Limb (tissue), 2 donors: ENCODE measurements around the gene C14orf93.
"Not testable (repeated sequence)": the region's sequence is repeated elsewhere in the genome, so short reads cannot be mapped to it uniquely, and the experiment has no call there.

Experiments
- DNase-seq, 2 donors: peaks; one replicate each; pipeline ENCODE4 v3.0.0-alpha.2; 2016; ENCODE audit errors: extremely low spot score in 2 of 2

Gene C14orf93

DNA sequence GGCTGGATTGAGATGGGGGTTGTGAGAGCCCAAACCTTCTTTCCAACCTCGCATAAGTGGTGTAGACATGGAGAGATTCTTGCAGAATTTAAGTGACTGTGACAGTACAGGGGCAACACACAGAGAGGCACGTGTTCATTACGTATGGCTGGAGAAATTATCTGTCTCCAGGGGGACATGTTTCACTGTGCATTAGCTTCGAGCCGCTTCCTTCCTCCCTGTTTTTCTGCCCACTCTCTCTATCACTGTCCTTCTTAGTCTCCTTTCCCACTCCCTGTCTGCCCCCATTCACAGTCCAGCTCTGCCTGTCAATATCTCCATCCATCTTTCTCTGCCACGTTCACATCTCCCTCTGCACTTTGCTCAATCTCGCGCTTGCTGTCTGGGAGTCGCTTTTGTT lies 11.5 kb upstream of the C14orf93 start:
- no peak for DNase-seq

DNA sequence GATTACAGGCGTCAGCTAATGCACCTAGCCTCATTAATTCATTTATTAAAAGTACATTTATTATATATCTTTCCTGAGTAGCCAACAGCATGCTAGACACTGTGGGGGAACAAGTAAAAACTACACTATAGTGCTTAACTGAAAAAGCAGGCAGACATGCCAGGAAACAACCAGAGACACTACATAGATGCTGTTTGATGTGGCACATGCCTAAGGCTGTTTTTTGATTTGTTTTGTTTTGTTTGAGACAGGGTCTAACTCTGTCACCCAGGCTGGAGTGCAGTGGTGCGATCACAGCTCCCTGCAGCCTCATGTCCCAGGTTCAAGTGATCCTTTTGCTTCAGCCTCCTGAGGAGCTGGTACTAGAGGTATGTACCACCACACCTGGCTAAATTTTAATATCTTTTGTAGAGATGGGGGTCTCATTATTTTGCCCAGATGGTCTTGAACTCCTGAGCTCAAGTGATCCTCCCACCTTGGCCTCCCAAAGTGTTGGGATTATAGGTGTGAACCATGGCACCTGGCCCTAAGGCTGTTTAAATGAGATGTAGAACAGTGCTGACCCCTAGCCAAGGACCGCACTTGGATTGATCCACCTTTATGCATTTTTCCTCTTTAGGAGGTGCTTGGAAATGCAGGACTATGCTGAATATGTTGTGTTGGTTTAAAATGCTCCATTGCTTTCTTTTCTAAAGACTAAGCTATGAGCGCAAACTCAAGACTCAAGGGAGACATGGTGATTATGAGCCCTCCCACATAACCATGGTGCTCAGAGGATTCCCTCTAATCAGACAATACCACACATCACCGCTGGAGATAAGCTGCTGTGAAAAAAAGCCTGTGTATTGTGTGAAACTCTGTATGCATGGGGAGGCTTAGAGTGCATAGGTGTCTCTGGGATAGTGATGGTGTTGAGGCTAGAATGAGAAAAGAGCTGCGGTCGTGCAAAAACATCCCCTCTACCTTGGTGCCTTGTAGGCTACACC lies 10.5 kb upstream of the C14orf93 start:
- DNase-seq, result no peak

DNA sequence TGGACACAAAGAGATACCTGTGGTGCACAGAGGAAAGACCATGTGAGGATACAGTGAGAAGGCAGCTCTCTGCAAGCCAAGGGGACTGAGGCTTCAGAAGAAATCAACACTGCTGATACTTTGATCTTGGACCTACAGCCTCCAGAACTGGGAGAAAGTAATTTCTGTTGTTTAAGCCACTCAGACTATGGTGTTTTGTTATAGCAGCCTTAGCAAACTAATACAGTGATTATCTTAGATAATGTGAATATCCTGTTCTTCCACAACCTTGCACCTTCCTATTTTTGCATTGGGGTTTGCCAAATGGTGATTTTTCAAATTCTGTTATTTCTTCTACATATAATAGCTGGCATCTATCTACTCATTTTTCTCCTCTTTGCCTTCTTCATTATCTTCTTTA lies 8.2 kb upstream of the C14orf93 start:
- DNase-seq, result no peak

DNA sequence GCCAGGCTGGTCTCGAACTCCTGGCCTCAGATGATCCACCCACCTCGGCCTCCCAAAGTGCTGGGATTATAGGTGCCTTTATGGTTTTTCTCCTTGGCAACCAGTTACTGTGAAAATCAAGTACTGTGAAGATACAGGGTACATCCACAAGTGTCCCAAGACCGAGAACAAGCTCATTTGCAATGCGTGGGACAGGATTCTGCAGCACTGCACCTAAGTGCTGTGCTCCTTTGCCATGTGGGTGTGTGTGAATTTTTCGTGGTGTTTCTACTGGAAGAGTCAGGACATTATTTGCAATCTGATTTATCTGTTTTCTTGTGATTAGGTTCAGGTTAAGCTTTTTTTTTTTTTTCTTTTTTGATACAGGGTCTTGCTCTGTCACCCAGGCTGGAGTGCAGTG lies 7.1 kb upstream of the C14orf93 start:
- no peak for DNase-seq

DNA sequence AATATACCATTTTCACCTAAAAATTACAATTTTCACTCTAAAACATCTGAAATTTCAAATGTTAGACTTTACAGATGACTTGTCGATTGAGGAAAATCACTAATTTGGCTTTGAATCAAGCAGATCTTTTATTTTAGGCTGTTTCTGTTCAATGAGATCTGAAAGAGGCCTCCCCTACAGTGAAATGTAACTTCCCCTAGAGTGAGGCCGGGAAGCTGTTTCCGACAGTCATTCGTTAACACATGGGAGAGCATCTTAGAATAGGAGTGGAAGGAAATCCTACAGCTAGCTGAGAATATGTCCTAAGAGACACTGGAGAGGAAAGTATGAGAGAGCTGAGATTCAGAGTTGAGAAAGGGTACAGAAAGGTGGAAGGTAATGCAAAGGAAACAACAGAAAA lies 5.7 kb upstream of the C14orf93 start:
- DNase-seq, result no peak

DNA sequence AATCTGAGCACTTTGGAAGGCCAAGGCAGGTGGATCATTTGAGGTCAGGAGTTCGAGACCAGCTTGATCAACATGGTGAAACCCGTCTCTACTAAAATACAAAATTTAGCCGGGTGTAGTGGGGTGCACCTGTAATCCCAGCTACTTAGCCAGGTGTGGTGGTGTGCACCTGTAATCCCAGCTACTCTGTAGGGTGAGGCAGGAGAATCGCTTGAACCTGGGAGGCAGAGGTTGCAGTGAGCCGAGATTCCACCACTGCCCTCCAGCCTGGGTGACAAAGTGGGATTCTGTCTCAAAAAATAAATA lies 3.8 kb upstream of the C14orf93 start:
- DNase-seq, result not testable (repeated sequence)

DNA sequence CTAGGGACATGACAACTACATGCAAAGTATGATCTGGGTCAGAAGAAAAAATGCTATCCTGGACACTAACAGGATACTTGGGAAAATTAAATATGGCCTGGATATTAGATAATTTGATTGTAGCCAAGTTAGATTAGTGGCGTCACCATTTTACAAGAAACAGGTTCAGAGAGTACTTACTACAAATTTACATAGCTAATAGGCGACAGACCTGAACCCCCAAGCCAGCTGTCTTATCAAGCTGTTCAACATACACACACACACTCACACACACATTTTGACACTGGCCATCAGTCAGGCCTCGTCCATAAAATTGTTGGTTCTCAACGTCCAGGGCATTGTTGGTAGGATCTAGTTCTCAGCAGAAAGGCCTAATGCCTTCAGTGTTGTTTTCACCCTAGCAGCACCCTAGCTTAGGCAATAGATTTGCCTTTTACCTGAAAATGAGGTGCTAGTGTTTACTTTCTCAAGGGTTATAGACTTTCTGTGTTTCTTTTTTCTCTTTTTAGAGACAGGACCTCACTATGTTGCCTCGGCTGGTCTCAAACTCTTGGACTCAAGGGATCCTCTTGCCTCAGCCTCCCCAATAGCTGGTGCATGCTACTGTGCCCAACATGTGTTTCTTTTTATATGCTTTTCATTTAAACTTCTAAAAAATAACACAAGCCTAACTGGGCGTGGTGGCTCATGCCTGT lies 3.3 kb upstream of the C14orf93 start:
- DNase-seq, result no peak

DNA sequence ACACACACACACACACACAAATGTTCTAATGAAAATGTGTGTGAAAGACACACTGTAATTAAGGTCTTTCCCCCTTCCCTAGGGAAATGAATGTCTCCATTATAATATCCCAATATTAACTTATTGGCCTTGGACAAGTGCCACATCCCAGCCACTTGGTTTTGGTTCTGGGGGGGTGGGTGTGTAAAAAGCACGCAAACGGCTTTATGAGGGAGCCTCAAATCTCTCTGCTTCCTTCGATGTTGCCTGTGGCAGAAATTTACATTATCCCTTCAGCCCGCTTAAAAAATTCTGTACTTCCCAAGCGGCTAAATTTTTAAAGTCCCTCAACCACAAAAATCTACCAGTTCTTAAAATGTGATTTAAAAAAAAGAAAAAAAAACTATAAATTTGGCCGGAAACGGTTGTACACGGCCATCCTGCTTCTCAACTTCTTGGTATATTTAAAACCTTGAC lies 432 bp downstream of the C14orf93 start:
- DNase-seq, result no peak

DNA sequence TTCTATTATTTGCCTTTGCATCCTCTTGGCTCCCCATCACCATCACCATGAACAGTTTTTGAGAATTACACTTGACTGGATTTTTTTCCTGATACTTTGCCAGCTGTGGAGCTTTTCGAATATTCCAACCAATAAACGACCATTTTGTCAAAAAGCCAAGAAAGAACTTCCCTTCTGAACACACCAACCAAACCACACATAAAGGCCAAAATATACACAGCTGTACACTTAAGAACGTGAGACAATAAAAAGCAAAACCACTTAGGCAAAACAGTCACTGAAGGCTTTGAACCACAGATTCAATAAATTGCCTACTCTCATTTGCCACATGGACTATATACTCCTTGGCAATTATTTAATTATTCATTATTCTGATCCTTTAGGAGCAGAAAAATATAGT lies 1.1 kb downstream of the C14orf93 start:
- no peak for DNase-seq

DNA sequence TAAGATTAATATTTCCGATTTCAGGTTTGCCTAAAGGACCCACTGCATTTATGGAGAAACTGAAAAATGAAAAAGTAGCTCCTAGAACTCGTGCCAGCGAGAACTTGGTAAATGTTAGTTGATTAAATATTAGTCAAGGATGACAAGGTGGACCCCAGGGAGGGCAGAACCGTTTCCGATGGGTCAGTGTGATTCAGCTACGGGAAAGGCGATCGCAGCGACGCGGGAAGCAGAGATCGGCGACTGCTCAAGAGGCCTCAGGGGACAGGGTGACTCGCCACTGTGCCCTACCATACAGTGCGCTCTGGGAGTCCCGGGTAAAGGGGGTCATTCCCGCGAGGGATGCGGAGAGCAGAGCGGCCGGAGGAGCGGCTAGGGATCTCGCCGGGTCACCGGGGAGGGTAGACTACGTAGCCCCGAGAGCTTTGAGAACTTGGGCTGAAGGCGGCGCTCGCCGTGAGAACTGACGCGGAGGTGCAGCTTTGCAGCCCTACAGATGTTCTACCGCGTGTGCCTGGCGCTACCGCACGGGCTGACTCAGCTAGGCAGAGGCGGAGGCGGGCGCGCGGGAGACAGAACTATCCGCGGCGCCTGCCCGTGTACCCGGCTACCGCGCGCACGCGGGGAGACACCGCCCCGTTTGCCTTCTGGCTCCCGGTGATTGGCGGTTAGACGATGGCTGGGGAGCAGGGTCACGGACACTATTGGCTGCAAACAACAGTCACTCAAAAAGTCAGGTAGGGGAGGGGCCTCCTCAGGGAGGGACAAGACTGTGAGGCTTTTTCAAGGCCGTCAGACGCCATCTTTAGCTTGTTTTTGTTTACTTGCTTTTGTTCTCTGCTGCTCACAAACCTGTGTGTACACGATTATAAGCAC lies 3.2 kb downstream of the C14orf93 start:
- DNase-seq, result peak; percentile 97

DNA sequence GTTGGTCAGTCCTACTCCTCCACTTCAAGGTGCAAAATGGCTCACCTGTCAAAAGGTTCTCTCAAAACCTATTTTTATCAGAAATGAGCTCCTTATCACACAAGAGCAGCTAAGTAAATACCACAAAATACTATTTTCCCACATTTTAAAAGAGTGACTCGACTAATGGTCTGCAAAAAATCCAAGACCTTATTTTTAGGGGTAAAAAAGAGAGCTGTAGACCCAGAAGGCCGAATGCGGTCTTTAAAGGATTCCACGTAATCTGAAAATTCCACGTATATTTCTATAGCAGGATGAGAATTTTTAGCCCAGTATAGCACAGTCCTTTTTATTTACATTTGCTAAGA lies 3.8 kb downstream of the C14orf93 start:
- DNase-seq, result no peak

DNA sequence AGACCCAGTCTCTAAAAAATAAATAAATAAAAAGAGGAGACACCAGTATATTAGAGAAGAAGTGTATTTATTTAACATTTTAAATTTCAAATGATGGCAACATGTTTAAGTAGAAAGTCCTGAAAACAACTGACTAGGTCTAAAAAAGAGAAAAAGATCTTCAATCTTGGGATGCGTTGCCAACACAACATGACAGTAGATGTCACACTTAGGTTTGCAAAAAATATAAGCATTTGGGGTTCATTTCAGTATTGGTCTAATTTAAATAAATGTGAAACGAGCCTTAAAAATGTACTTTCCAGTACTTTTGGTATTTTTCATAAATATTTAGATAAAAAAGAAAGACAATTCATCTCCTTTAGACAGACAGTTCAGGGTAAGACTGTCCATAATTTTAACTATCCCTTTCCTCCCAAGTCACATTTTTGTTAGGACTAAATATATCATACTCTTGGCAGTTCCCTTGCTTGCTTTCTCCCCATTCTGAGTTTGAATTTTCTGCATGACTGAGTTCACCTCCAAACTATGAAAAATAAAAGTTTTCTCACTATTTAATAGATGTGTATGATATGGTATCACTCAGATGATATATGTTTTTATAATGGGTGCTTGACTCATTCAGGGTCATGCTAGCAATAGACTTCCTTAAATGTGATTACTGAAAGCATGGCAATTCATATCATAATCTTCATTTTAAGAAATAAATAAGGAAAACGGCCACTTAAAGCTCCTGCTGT lies 4.3 kb downstream of the C14orf93 start:
- no peak for DNase-seq

DNA sequence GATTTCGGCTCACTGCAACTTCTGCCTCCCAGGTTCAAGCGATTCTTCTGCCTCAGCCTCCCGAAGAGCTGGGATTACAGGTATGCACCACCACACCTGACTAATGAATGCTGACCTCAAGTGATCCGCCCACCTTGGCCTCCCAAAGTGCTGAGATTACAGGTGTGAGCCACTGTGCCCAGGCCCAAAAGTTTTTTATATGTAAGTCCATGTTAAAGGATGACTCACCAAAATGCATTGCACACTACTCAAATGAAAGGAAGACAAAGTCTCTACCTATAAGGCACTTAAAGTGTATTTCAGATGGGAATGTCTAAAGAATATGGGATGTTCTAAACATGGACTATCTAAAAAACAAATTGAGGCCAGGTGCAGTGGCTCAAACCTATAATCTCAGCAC lies 5.7 kb downstream of the C14orf93 start:
- not testable (repeated sequence) for DNase-seq

DNA sequence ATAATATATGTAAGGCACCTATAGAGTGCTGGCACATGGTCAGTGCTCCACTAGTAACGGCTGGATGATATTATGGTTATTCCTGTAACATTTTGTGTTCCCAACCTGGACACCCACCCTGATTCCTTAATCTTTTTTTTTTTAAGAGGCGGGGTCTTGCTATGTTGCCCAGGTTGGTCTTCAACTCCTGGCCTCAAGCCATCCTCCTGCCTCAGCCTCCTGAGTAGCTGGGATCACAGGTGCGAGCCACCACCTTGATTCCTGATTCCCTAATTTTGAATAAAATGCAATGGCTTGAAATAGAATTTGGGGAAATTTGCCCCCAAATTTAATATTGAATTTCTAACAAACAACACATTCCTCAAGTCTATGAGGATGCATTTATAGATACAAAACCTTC lies 7.4 kb downstream of the C14orf93 start:
- no peak for DNase-seq

DNA sequence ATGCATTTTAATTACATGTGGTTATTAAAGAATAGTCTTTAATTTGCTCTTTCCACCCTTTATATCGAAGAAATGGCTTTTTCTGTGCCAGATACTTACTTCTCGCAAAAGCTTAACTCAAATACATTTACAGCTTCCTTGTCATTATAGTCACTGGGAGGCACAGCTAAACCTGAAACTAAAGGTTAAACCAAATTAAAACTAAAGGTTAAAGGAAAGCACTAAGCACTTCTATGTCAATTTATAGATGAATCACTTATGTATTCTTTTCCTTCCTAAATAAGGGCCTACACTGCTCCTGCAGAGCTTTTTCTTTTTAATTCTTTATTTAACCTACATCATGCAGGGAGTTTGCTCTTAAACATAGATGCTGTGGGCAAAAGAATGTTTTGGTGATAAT lies 9.1 kb downstream of the C14orf93 start:
- DNase-seq, result no peak

DNA sequence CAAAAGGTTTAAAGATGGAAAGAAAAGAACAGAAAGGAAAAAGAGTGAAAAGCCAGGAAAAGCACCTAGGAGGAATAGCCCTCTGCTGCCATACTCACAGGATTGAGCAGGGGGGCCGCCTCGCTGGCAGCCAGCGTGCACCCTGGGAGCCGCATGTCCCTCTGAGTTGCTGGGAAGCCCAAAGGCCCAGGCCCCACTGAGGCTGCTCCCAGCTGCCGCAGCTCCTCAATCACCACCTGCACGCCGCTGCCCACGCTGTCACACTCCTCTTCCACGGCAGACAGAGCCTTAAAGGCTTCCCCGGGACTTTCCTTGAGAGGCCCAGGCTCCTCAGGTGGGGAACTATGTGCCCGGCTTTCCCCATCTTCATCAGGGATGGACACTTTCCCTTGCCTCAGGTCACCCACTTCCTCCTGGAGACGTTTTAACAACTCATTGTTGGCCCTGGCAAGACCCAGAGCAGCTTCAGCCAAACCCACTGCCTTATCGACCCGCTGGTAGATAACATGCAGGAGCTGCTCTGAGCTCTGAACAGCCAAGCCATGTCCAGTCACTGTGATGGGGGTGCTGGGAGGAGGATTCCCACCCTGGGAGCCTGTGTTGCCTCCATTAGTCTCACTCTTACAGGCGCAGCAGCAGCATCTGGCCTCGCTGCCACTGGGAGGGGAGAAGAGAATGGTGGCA lies 11.5 kb downstream of the C14orf93 start:
- DNase-seq, result no peak

DNA sequence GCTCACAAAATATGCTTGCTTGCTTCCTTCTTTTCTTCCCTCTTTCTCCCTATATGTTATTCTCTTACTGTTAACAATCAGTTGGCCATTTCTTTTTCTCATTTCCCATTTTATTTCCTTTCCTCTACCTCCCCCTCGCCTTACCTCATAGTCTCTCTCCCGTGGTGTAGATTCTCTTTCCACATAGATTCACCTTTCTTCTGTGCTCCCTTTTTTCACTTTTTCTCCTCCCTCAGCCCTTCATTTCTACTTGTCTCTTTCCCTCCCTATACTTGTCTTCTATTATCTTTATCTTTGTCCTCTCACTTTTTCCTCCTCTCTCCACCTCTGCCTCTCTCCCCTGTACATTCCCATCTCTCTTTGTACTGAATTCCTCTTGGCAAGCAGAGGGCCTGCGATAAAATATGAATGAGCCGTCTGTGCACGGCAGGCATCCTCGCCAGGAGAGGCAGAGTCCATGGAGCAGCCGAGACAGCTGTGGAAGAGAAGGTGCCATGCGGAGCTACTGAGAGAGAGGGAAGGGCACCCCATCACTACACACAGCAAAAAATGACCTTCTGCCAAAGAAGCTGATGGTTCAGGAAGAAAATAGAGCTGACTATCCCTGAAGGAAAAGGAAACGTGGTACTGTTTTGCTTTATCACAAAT lies 12.1 kb downstream of the C14orf93 start:
- DNase-seq, result no peak

DNA sequence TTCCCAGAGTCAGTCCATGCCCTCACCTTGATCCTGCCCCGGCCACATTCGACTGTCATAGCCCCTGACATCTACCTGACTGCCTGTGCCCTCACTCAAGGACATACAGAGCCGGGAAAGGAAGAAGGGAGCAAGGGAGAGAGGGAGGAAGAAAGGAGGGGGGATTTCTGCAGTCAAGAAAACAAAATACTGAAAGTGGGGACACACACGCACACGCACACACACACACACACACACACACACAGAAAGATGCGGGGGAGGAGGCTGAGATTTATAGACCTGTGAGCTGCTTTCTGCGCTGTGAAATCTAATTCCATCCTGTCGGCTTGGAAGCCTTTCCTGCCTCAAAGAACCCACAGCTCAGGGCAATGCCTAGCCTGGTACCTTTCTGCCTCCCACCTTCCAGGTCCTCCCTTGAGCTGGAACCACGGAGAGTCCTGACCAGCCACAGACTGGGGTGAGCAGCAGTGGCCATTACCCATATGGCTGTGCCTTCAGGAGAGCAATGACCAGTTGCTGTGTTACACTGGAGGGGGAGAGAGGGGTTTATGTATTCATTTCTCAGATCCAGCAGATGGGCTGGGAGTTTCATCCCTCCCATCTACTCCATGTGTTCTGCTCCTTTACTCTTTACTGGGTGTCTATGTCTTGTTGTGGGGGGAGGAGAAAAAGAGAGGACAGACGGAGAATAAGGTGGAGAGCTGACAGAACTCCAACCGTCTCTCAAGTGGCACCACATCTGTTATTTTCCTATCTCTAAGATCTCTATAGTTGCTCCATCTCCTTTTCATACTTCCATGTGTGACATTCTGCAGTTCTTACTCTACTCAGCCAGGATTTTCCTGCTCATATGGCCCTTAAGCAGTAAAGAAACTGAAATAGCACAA lies 12.9 kb downstream of the C14orf93 start:
- peak in 1 of 2 donors; percentile 71 for DNase-seq
